Inflammatory macrophage treated with lipopolysaccharide for 4 hours (primary cell): ENCODE data around the gene ACER3.

Experiments
- DNase-seq: peaks from one replicate; pipeline ENCODE4 v3.0.0-alpha.2; 2020

ACER3 gene

GRCh38 chr11:77064648-77065217 is 204.0 kb downstream of the ACER3 start:
- no peak for DNase-seq

- DNase-seq = peak; percentile 90
Measured at GRCh38 chr11:77065878-77066228, 205.1 kb downstream of the ACER3 start.

GRCh38 chr11:77066229-77067042 is 205.7 kb downstream of the ACER3 start, which contains the start of gene CAPN5:
TSS of gene CAPN5 (plus strand) at chr11:77066971. CDS start at chr11:77084887, 17,916 bp downstream.
- peak; percentile 87 for DNase-seq

GRCh38 chr11:77067861-77068443 is 207.2 kb downstream of the ACER3 start:
- DNase-seq = no peak

GRCh38 chr11:77068457-77069335 is 208.0 kb downstream of the ACER3 start:
- no peak for DNase-seq

GRCh38 chr11:77069336-77069968 is 208.7 kb downstream of the ACER3 start:
- no peak for DNase-seq

GRCh38 chr11:77069969-77070582 is 209.4 kb downstream of the ACER3 start:
- DNase-seq = no peak

- DNase-seq = no peak
Measured at GRCh38 chr11:77071077-77071476, 210.4 kb downstream of the ACER3 start.

GRCh38 chr11:77071671-77072605 is 211.2 kb downstream of the ACER3 start:
- peak; percentile 39 for DNase-seq

- DNase-seq = no peak
Measured at GRCh38 chr11:77072851-77073327, 212.2 kb downstream of the ACER3 start.

- no peak for DNase-seq
Measured at GRCh38 chr11:77073328-77074001, 212.7 kb downstream of the ACER3 start.

GRCh38 chr11:77074205-77074604 is 213.5 kb downstream of the ACER3 start:
- DNase-seq = no peak

GRCh38 chr11:77074626-77075221 is 214.0 kb downstream of the ACER3 start:
- no peak for DNase-seq

GRCh38 chr11:77075425-77075905 is 214.7 kb downstream of the ACER3 start:
- DNase-seq = no peak
